ENCODE measurements around the gene SEC16A.
A peak's percentile ranks its signal among the peaks of the same experiment; 100 is the strongest.
"Not testable (repeated sequence)": the region's sequence is repeated elsewhere in the genome, so short reads cannot be mapped to it uniquely, and the experiment has no call there.

The SEC16A gene

DNA sequence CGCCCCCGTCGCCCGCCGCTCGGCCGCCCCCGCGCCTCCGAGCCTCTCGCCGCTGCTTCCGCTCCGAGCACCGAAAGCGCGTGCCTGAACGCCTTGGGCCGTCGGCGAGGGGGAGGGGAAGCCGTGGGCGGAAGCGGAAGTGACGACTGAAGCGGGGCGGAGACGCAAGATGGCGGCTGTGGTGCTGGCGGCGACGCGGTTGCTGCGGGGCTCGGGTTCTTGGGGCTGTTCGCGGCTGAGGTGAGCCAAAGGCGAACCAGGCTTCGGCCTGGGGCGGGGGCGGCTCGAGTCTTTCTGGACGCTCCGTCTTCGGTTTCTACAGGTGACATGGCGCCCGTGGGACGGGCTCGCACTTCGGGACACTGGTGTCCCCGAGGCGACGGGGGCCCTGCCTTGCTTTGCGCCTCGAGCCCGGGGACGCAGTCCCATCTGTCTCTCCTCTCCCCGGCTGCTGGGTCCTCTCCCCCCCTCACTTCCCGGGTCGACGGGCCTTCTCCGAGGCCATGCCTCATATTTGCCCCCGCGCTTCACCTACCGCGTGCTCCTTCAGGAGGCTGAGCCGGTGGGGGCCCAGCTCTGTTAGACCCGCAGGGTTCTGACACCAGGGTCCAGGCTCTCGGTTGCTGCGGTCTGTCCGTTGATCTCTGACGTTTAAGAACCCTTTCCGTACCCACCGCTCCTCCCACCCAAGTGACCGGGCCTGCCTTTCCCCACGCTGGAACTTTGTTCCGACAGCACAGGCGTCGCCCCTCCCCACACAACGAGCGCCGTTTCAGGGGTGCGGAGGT is 72.1 kb downstream of the SEC16A start, which contains the start of the genes ENTR1 and PMPCA:
ENTR1 (minus strand) TSS at position 115 of the 788 bp plus-strand sequence. CDS start 217 bp downstream, outside the sequence.
PMPCA (plus strand) TSS at position 159 of the 788 bp plus-strand sequence; CDS start at position 170, 11 bp downstream.
- peak within 1 kb of the TSS; percentile 88 for H3K27ac ChIP-seq

DNA sequence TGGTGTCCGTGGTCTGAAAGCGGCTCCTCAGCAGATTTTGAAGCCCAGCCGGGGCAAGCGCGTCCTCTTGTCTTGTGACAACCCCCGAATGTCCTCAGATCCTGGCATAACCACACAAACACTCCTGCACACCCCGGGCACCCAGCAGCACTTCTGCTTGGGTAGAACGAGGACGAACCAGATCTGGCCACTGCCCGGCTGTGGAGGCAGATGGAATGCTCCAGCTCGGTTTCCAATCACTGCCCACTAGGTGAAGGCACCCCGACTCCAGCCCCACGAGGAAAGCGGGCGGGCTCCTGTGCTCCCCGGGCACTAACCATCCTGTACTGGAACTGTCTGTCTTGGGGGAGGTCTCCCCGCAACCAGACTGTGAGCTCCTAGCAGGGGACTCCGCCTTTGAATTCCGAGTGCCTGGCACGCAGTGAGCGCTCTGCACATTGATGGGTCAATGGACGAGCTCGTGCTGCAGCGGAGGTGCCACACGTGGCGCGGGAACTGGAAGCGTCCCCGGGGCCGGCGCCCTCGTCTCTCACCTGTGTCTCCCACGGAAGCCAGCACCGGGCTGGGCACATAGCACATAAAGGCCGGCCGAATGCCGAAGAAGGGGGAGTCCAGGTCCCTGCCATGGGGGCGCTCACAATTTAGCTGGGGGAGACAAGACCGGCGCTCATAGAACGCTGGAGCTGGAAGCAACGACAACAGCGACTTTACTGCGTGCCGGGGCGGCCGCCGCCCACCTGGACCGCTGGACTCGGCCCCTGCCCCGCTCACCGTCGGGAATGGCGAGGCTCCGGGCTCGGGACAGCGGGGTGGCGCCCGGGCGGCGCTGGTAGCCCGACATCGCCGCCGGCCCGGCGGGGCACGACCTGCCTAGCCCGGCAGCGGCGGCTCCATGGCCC is 73.0 kb downstream of the SEC16A start:
- Histone ChIP-seq H3K9me3 (ENCODE audit: severe bottlenecking) (no peaks in the 10 kb centered on the region), H3K27ac (peak overlapping the region; percentile 70), H3K27me3 (ENCODE audit: insufficient read depth, low read depth, severe bottlenecking) (no peaks in the 10 kb centered on the region), H3K36me3 (peaks cover 59% of the 10 kb centered on the region), H3K4me3 (ENCODE audit: low read depth, low read length) (peak overlapping the region; percentile 71)
- DNase-seq: no peak
- TF ChIP-seq, protein P1, sequence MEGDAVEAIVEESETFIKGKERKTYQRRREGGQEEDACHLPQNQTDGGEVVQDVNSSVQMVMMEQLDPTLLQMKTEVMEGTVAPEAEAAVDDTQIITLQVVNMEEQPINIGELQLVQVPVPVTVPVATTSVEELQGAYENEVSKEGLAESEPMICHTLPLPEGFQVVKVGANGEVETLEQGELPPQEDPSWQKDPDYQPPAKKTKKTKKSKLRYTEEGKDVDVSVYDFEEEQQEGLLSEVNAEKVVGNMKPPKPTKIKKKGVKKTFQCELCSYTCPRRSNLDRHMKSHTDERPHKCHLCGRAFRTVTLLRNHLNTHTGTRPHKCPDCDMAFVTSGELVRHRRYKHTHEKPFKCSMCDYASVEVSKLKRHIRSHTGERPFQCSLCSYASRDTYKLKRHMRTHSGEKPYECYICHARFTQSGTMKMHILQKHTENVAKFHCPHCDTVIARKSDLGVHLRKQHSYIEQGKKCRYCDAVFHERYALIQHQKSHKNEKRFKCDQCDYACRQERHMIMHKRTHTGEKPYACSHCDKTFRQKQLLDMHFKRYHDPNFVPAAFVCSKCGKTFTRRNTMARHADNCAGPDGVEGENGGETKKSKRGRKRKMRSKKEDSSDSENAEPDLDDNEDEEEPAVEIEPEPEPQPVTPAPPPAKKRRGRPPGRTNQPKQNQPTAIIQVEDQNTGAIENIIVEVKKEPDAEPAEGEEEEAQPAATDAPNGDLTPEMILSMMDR (IDR thresholded peaks at IDR 0.05; ENCODE audit: low read depth, low read length): no peak

More for the DNA sequence above, 72.1 kb downstream of the SEC16A start, which contains the start of the genes ENTR1 and PMPCA:
- Histone ChIP-seq H3K27me3 (ENCODE audit: insufficient read depth, low read depth, severe bottlenecking) (no peaks in the 10 kb centered on the region), H3K36me3 (peaks cover 59% of the 10 kb centered on the region), H3K9me3 (ENCODE audit: severe bottlenecking) (no peaks in the 10 kb centered on the region), H3K4me3 (ENCODE audit: low read depth, low read length) (peak within 1 kb of the TSS; percentile 71)
- TF ChIP-seq, protein P1 (IDR thresholded peaks at IDR 0.05; ENCODE audit: low read depth, low read length): no peak
- DNase-seq: peak; percentile 89

DNA sequence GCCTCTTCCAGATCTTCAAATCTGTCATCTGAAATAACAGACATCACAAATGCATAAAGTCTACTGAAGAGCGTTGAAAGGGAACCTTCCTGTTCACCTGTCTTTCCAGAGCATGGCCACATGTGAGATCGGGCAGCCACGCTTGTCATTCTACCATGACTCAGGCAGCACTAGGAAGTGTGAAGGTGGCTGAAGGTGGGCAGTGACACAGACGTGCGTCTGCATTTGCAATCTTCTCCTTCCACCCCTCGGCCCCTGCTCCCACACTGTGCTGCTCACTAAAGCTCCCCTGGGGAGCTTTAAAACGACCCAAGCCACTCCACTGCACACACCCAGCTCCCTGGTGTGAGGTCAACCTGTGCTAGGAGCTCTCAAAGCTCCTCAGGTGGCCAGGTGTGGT is 74.9 kb downstream of the SEC16A start:
- Histone ChIP-seq H3K36me3 (peaks cover 56% of the 10 kb centered on the region), H3K27ac (no peak overlapping the region), H3K27me3 (ENCODE audit: insufficient read depth, low read depth, severe bottlenecking) (no peaks in the 10 kb centered on the region), H3K9me3 (ENCODE audit: severe bottlenecking) (no peaks in the 10 kb centered on the region), H3K4me3 (ENCODE audit: low read depth, low read length) (no peak overlapping the region)
- TF ChIP-seq, protein P1 (IDR thresholded peaks at IDR 0.05; ENCODE audit: low read depth, low read length): no peak
- DNase-seq: no peak

DNA sequence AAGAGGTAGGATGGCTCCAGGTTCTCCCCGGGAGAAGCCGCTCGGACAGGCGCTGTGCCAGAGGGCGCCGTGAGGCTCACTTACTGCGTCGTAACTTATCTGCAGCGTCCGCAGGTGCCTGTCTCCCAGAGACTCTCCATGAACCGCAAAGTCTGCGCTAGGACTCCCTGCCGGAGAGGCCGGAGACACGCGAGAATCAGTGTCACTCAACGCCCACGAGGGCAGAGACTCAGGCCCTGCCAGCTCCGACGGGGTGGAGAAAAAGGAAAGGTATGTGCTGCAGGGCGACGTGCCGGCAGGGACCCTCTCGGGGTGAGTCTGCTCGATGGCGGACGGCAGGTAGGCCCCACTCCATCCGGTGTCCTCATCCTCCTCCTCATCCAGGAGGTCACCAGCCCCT is 75.8 kb downstream of the SEC16A start:
- not testable (repeated sequence) for H3K9me3 ChIP-seq (ENCODE audit: severe bottlenecking); H3K27me3 ChIP-seq (ENCODE audit: insufficient read depth, low read depth, severe bottlenecking); DNase-seq; H3K4me3 ChIP-seq (ENCODE audit: low read depth, low read length); H3K27ac ChIP-seq
- peaks cover 49% of the 10 kb centered on the region for H3K36me3 ChIP-seq

DNA sequence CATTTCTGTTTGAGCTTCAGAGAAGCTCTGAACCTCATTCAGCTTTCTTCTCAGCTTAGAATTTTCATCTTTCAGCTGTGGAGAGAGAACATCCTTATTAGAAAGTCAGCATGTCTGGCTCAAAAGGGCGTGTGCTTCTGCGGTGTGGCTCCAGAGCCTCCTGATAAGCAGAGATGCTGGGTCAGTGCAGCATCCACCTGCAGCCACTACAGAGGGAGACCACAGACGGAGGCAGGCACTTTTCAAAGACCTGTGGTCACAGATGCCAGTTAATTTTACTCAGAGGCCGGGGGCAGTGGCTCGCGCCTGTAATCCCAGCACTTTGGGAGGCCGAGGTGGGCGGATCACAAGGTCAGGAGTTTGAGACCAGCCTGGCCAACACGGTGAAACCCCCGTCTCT is 76.9 kb downstream of the SEC16A start:
- DNase-seq; H3K27me3 ChIP-seq (ENCODE audit: insufficient read depth, low read depth, severe bottlenecking); H3K4me3 ChIP-seq (ENCODE audit: low read depth, low read length); H3K27ac ChIP-seq; H3K9me3 ChIP-seq (ENCODE audit: severe bottlenecking): not testable (repeated sequence)
- H3K36me3 ChIP-seq: peaks cover 49% of the 10 kb centered on the region

DNA sequence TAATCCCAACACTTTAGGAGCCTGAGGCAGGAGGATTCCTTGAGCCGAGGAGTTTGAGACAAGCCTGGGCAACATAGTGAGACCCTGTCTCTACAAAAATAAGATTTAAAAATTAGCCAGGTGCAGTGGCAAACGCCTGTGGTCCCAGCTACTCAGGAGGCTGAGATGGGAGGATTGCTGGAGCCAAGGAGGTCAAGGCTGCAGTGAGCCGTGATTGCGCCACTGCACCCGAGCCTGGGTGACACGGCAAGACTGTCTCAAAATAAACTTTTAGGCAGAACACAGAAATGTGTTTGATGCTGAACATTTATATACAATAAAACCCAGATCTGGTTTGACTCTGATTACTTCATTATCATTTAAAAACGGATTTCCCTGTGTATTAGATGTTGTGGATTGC is 77.4 kb downstream of the SEC16A start:
- TF ChIP-seq, protein P1 (IDR thresholded peaks at IDR 0.05; ENCODE audit: low read depth, low read length): no peak
- Histone ChIP-seq H3K9me3 (ENCODE audit: severe bottlenecking) (no peaks in the 10 kb centered on the region), H3K4me3 (ENCODE audit: low read depth, low read length) (no peak overlapping the region), H3K27me3 (ENCODE audit: insufficient read depth, low read depth, severe bottlenecking) (no peaks in the 10 kb centered on the region), H3K36me3 (peaks cover 45% of the 10 kb centered on the region), H3K27ac (no peak overlapping the region)
- DNase-seq: no peak

Measured in WERI-Rb-1 (cell line).